HG02840 (cell line): Measurements from ENCODE around the gene QRICH2.
A peak's percentile ranks its signal among the peaks of the same experiment; 100 is the strongest.

Experiments used
- ATAC-seq: cut with Tn5 transposase; IDR thresholded peaks from one replicate; pipeline ENCODE4 v1.9.1; 2021; ENCODE audit warnings: mild to moderate bottlenecking, moderate library complexity, moderate number of reproducible peaks; ENCODE audit not compliant: unreplicated experiment, low FRiP score

The QRICH2 gene

GRCh38 chr17:76278952-76279741 lies 28.9 kb downstream of the QRICH2 start:
- ATAC-seq = no peak

GRCh38 chr17:76278268-76278908 lies 29.7 kb downstream of the QRICH2 start:
- ATAC-seq = no peak

- no peak for ATAC-seq
These were observed 30.5 kb downstream of the QRICH2 start for GRCh38 chr17:76277300-76278267.

- ATAC-seq = no peak
These were observed 31.4 kb downstream of the QRICH2 start for GRCh38 chr17:76276461-76277299.

- ATAC-seq = no peak
These were observed 32.0 kb downstream of the QRICH2 start for GRCh38 chr17:76276069-76276431.

- no peak for ATAC-seq
These were observed 32.6 kb downstream of the QRICH2 start for GRCh38 chr17:76275382-76276068.

GRCh38 chr17:76274112-76274956 lies 33.7 kb downstream of the QRICH2 start:
- ATAC-seq = no peak

GRCh38 chr17:76273445-76274111 lies 34.5 kb downstream of the QRICH2 start:
- no peak for ATAC-seq

GRCh38 chr17:76272541-76273444 lies 35.3 kb downstream of the QRICH2 start:
- ATAC-seq = peak; percentile 17

- peak; percentile 44 for ATAC-seq
These were observed 36.2 kb downstream of the QRICH2 start for GRCh38 chr17:76271669-76272540.

- no peak for ATAC-seq
These were observed 37.1 kb downstream of the QRICH2 start for GRCh38 chr17:76270770-76271668.

GRCh38 chr17:76270127-76270592 lies 37.9 kb downstream of the QRICH2 start:
- no peak for ATAC-seq

GRCh38 chr17:76268991-76269981 lies 38.8 kb downstream of the QRICH2 start:
- ATAC-seq = no peak
